Large intestine (tissue), 12 donors: ENCODE measurements around the gene PCSK1. TPM values are rescaled to one million over a fixed set of nuclear protein-coding genes. Genes with fewer than 3 reads are reported as not detected.

Experiments used
- DNase-seq, 2 donors: peaks; one replicate each; pipeline versions ENCODE4 v3.0.0 to v3.0.0-alpha.2; 2013
- H3K27ac ChIP-seq: one replicate; pipeline ENCODE4 v1.5.1; 2013; ENCODE audit warnings: low read length
- H3K27me3 ChIP-seq: 2 replicates; pipeline ENCODE4 v1.6.1; 2013; ENCODE audit warnings: low read length; ENCODE audit not compliant: control insufficient read depth, insufficient read depth
- H3K36me3 ChIP-seq: 2 replicates; pipeline ENCODE4 v1.6.1; 2013; ENCODE audit warnings: low read length; ENCODE audit not compliant: control insufficient read depth, insufficient read depth
- H3K4me1 ChIP-seq: one replicate; pipeline ENCODE4 v1.6.1; 2013; ENCODE audit warnings: low read length; ENCODE audit not compliant: control insufficient read depth, insufficient read depth
- H3K4me3 ChIP-seq: one replicate; pipeline ENCODE4 v1.5.1; 2013; ENCODE audit warnings: low read length
- H3K9me3 ChIP-seq: one replicate; pipeline ENCODE4 v1.6.1; 2013; ENCODE audit warnings: mild to moderate bottlenecking, low read depth, low read length, moderate library complexity; ENCODE audit not compliant: control insufficient read depth
- WGBS: methylation state at CpG from one replicate; pipeline ENCODE4 v1.1.5; 2013; ENCODE audit warnings: low lambda C conversion rate; ENCODE audit not compliant: insufficient coverage; 5-methylcytosine and 5-hydroxymethylcytosine counted together
- long read RNA-seq, 11 donors: transcript quantifications; one replicate each; lab custom pipeline, GENCODE V29; 2026
- polyA plus RNA-seq: library from polyadenylated mRNA; unstranded; fragments of 120-200 nt; gene quantifications from one replicate; pipeline ENCODE4 v1.2.1, GENCODE V29; 2013

Gene PCSK1
- polyA plus RNA-seq, result 23.6 TPM
- long read RNA-seq, donor 1, full-length matches to known transcripts, result 2 of 2 reads
- long read RNA-seq, donor 1, partial matches to known transcripts, result 0 of 2 reads
- long read RNA-seq, donor 1, other reads (novel, unspliced or antisense), result 0 of 2 reads
- long read RNA-seq, donor 2, full-length matches to known transcripts, result 1 of 6 reads
- long read RNA-seq, donor 2, partial matches to known transcripts, result 5 of 6 reads
- long read RNA-seq, donor 2, other reads (novel, unspliced or antisense), result 0 of 6 reads
- long read RNA-seq, donor 3, full-length matches to known transcripts, result 2 of 2 reads
- long read RNA-seq, donor 3, partial matches to known transcripts, result 0 of 2 reads
- long read RNA-seq, donor 3, other reads (novel, unspliced or antisense), result 0 of 2 reads
- long read RNA-seq, donor 4, result 0 reads
- long read RNA-seq, donor 5, full-length matches to known transcripts, result 1 of 1 reads
- long read RNA-seq, donor 5, partial matches to known transcripts, result 0 of 1 reads
- long read RNA-seq, donor 5, other reads (novel, unspliced or antisense), result 0 of 1 reads
- long read RNA-seq, donor 6, full-length matches to known transcripts, result 2 of 20 reads
- long read RNA-seq, donor 6, partial matches to known transcripts, result 18 of 20 reads
- long read RNA-seq, donor 6, other reads (novel, unspliced or antisense), result 0 of 20 reads
- long read RNA-seq, donor 7, full-length matches to known transcripts, result 3 of 3 reads
- long read RNA-seq, donor 7, partial matches to known transcripts, result 0 of 3 reads
- long read RNA-seq, donor 7, other reads (novel, unspliced or antisense), result 0 of 3 reads
- long read RNA-seq, donor 8, full-length matches to known transcripts, result 6 of 21 reads
- long read RNA-seq, donor 8, partial matches to known transcripts, result 15 of 21 reads
- long read RNA-seq, donor 8, other reads (novel, unspliced or antisense), result 0 of 21 reads
- long read RNA-seq, donor 9, result 0 reads
- long read RNA-seq, donor 10, full-length matches to known transcripts, result 5 of 10 reads
- long read RNA-seq, donor 10, partial matches to known transcripts, result 5 of 10 reads
- long read RNA-seq, donor 10, other reads (novel, unspliced or antisense), result 0 of 10 reads
- long read RNA-seq, donor 11, full-length matches to known transcripts, result 2 of 10 reads
- long read RNA-seq, donor 11, partial matches to known transcripts, result 8 of 10 reads
- long read RNA-seq, donor 11, other reads (novel, unspliced or antisense), result 0 of 10 reads

DNA sequence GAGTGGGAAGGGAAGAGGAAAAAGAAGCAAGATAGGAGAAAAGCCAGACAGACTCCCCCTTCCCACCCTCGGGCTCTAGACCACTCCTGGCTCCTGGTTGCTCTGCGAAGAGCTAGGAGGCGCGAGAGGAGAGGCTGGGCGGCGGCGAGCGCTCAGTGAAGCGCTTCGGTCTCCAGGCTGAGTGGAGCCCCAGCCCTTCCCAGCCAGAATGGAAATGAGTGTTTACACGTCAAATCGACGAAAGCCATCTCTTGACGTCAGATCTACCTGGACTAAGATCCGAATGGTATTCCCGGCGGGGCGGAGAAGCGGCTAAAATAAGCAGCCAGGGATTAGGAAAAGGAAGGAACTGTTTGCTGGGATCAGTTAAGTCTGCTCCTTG is at the start of gene PCSK1:
PCSK1 (minus strand) TSS at position 183 of the 382 bp plus-strand sequence. CDS start 206 bp downstream, outside the sequence.
- H3K36me3 ChIP-seq, result no peaks in the 10 kb centered on the region
- WGBS, result 0% methylated on average over 3 of the region's 19 CpGs
- H3K4me3 ChIP-seq, result peak within 1 kb of the TSS; percentile 23
- H3K9me3 ChIP-seq, result peaks cover 3% of the 10 kb centered on the region
- H3K27me3 ChIP-seq, result peaks cover 47% of the 10 kb centered on the region
- peak in 1 of 2 donors; percentile 13 for DNase-seq
- no peaks in the 10 kb centered on the region for H3K4me1 ChIP-seq
- peak within 1 kb of the TSS; percentile 33 for H3K27ac ChIP-seq

DNA sequence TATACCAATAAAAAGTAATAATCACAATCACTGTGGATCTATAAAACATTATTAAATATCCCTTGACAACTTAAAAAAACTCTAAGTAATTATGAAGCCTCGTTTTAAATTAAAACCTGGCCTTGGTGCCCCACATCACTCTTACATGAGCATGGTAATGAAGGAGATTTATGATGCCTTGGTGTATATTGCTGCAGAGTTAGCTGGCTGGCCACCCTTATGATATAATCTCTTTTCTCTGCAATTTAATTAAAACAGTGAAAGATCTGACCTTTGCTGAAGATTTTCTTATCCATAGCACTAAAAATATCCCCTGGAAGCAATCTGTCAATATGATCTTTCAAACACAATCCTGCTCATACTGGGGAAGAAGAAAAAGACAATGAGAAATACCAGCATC is 48.8 kb upstream of the PCSK1 start:
- Histone ChIP-seq H3K36me3 (no peaks in the 10 kb centered on the region), H3K4me1 (no peaks in the 10 kb centered on the region), H3K27ac (no peak overlapping the region), H3K4me3 (no peak overlapping the region), H3K9me3 (no peaks in the 10 kb centered on the region), H3K27me3 (no peaks in the 10 kb centered on the region)
- WGBS, result no CpG with 5 or more reads among the region's 1 CpG
- no peak for DNase-seq

DNA sequence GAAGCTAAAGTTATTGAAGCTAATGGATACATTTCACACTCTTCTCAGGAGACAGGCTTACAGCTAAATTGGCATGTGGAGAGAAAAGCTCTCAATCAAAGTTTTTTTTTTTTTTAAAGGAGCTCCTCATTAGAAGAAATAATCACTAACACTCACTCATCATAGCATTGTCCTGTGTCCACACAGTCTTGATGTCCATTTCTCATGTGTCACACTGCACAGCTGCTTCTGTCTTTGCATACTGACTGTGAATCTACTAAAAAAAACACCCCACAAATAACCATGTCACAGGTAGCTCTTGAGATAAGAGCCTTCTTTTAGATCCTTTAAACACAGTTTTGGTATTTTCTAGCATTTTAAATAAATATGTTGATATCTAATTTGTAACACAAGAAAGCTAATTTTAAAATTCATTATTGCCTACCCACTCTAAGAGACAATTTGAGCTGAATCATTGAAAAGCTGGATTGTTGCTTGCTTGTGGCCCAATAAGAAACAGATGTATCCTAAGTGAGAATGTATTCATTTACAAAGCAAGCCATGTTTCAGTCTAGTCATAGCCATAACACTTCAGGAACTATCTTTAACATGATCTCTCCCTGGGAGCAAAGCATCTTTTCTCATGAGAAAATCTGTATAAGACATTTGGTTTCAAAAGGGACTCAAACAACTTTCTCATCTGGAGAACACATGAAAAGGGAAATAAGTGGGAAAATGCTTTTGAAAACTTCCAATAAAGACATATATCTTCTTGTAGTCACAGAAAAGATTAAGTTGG is 48.1 kb upstream of the PCSK1 start:
- no peak overlapping the region for H3K27ac ChIP-seq
- no peaks in the 10 kb centered on the region for H3K36me3 ChIP-seq
- H3K4me3 ChIP-seq, result no peak overlapping the region
- H3K4me1 ChIP-seq, result no peaks in the 10 kb centered on the region
- no peaks in the 10 kb centered on the region for H3K27me3 ChIP-seq
- no peak for DNase-seq
- no peaks in the 10 kb centered on the region for H3K9me3 ChIP-seq

DNA sequence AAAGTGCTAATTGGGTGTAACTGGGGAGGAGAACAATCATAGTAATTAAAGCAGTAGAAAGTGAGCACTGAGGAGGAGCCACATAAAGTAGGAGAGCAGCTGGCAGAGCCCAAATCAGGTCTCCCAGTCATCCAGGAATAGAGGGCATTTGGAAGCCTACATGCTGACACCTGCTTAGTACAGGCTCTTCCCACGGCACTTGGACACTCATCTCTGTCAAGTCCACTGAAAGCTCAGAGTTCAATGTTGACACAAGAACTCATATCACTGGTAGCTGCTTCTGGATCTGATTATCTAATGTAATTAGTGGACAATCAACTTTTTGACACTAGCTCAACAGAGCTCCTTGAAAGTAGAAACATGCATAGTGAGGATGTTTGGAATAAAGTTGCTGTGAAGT is 45.9 kb upstream of the PCSK1 start:
- no peaks in the 10 kb centered on the region for H3K36me3 ChIP-seq
- H3K27ac ChIP-seq, result no peak overlapping the region
- no peak overlapping the region for H3K4me3 ChIP-seq
- WGBS, result no CpG with 5 or more reads among the region's 1 CpG
- no peak for DNase-seq
- no peaks in the 10 kb centered on the region for H3K4me1 ChIP-seq
- no peaks in the 10 kb centered on the region for H3K9me3 ChIP-seq
- H3K27me3 ChIP-seq, result no peaks in the 10 kb centered on the region

DNA sequence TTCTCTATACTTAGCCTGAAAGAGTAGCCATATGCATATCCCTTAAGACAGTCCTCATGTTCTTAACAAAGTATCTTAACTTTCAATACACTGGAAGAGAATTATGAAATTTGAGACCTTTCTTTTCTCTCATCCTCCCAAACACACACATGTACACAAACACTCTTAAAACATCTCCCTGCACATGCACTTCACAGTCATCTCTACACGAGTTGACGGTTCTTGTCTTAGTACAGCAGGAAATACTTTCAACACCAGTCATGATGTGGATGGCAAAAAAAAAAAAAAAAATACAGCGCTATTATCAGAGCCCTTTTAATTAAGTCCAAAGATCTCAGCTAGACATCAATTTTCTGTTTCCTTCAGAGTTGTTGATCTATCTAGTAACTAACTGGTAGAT is 43.6 kb upstream of the PCSK1 start:
- H3K36me3 ChIP-seq, result no peaks in the 10 kb centered on the region
- no CpG with 5 or more reads among the region's 3 CpGs for WGBS
- H3K4me3 ChIP-seq, result no peak overlapping the region
- no peaks in the 10 kb centered on the region for H3K9me3 ChIP-seq
- no peak for DNase-seq
- H3K4me1 ChIP-seq, result no peaks in the 10 kb centered on the region
- no peak overlapping the region for H3K27ac ChIP-seq
- H3K27me3 ChIP-seq, result no peaks in the 10 kb centered on the region

DNA sequence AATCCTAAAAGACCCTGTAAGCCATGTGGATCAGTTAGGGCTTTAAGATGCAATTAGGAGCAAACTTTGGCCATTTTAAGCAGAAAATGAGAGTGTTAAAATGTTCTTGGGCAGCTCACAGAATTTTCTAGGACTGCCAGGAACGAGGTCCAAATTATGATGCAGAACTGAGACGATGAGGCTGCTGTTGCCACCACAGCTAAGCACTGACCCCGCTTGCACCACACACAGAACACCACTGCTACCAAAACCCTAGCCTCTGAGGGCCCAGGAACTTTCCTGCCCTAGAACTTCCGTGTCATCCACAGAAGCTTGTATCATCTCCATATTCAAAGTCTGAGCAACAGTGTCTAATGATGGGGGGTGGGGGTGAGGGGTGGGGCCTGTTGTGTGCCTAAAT is 41.0 kb upstream of the PCSK1 start:
- H3K9me3 ChIP-seq, result no peaks in the 10 kb centered on the region
- H3K4me3 ChIP-seq, result no peak overlapping the region
- H3K36me3 ChIP-seq, result no peaks in the 10 kb centered on the region
- H3K4me1 ChIP-seq, result no peaks in the 10 kb centered on the region
- H3K27me3 ChIP-seq, result no peaks in the 10 kb centered on the region
- no peak for DNase-seq
- no CpG with 5 or more reads among the region's 4 CpGs for WGBS
- H3K27ac ChIP-seq, result no peak overlapping the region

DNA sequence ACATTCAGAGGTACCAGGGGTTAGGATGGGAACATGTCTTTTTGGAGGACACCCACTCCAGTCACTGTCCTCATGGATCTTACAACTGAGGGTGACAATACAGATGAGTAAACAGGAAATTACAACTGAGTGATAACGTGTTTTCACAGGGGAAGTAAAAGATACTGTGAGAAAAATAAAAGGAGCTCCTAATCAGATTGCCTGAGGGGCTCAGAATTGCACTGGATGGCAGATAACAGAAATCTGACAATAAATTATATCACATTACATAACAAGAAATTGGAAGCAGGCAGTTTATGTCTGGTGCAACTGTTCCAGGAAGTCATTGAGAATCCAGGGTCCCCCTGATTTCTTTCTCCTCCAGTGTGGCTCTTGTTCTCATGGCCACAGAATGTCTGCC is 40.1 kb upstream of the PCSK1 start:
- no peak overlapping the region for H3K27ac ChIP-seq
- no peaks in the 10 kb centered on the region for H3K27me3 ChIP-seq
- no peak for DNase-seq
- WGBS, result no CpG with 5 or more reads among the region's 1 CpG
- H3K4me3 ChIP-seq, result no peak overlapping the region
- no peaks in the 10 kb centered on the region for H3K4me1 ChIP-seq
- H3K9me3 ChIP-seq, result no peaks in the 10 kb centered on the region
- no peaks in the 10 kb centered on the region for H3K36me3 ChIP-seq

DNA sequence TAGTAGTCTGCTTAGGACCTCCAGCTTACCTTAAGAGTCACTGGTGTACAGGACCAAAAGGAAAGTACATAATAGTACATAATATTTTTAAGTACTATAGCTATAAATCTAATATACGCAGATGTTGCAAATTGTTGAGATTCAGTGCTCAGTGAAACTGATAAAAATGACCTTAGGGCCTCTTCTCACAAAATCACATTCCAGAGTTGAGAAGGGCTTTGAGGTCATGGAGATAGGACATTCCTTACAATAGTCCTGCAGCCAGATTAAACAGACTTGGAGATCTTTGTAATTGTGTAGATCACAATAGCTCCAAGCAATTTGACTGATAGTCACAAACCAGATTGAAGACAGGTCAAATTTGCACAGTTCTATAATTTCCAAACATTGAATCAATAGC is 37.7 kb upstream of the PCSK1 start:
- DNase-seq, result no peak
- Histone ChIP-seq H3K9me3 (no peaks in the 10 kb centered on the region), H3K4me3 (no peak overlapping the region), H3K27me3 (no peaks in the 10 kb centered on the region), H3K36me3 (no peaks in the 10 kb centered on the region), H3K27ac (no peak overlapping the region), H3K4me1 (no peaks in the 10 kb centered on the region)
- WGBS, result no CpG with 5 or more reads among the region's 1 CpG

DNA sequence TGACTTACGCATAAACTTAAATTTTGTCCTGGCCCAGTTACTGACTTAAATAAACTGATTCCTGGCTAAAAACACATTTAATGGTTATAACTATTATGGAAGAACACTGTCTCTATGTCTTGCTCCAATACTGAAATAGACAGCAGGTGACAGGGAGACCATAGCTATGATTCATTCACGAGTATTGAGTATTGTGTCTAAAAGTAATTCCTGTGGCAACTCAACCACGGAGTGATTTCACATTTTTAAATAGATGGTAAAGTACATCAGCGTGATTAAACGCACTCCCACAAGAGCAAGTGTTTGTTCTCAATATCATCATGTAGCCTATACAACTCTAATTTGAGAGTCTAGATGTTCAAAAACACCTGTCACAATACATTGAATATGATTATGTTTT is 35.9 kb upstream of the PCSK1 start:
- no peaks in the 10 kb centered on the region for H3K9me3 ChIP-seq
- no peak overlapping the region for H3K27ac ChIP-seq
- no peaks in the 10 kb centered on the region for H3K4me1 ChIP-seq
- no peaks in the 10 kb centered on the region for H3K27me3 ChIP-seq
- no peak for DNase-seq
- H3K4me3 ChIP-seq, result no peak overlapping the region
- no peaks in the 10 kb centered on the region for H3K36me3 ChIP-seq
- WGBS, result no CpG with 5 or more reads among the region's 5 CpGs

DNA sequence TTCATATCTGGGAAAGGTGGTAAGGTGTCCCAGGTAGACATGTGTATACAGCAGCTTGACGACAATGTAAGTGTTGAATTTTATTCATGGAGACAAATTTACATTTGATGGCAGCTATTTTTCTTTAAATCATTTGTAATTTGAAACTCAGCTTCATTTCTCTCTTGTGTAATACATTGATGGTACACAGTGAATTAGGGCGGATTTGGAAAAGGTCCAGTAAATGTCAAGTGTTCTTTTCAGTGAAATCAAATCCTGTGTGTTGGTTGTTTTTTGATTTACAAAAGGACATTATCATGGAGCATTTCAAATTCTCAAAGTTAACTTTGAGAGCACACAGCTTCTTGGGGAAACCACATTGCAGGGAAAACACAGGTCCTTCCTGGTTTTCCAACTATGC is 30.0 kb upstream of the PCSK1 start:
- Histone ChIP-seq H3K9me3 (no peaks in the 10 kb centered on the region), H3K4me1 (no peaks in the 10 kb centered on the region), H3K27ac (no peak overlapping the region), H3K27me3 (no peaks in the 10 kb centered on the region), H3K4me3 (no peak overlapping the region), H3K36me3 (no peaks in the 10 kb centered on the region)
- WGBS, result 100% methylated on average over 1 of the region's 2 CpGs
- no peak for DNase-seq
